ENCODE data around the gene SLC25A47.

- TF ChIP-seq CTCF (IDR thresholded peaks at IDR 0.05; ENCODE audit: low read depth, low read length, poor library complexity, severe bottlenecking) (no peak), EZH2phosphoT487 (IDR thresholded peaks at IDR 0.05; ENCODE audit: borderline replicate concordance, low read length) (no peak)
Measured at GRCh38 chr14:100365741-100366140, 42.6 kb downstream of the SLC25A47 start.
